ENCODE data around the gene TMEM132D. TPM values are rescaled to one million over a fixed set of nuclear protein-coding genes. Genes with fewer than 3 reads are reported as not detected.

The TMEM132D gene
- total RNA-seq, 1 experiment from 2014 or later, result not detected

- no peaks in the 10 kb centered on the region for H3K36me3 ChIP-seq (ENCODE audit: insufficient read depth, low read length, poor library complexity, severe bottlenecking)
- intact Hi-C loops (cut with micrococcal nuclease; ENCODE audit: unreplicated experiment), result no loop called here
- no peak for DNase-seq (ENCODE audit: low spot score)
- POLR2A ChIA-PET (ENCODE audit: low non-redundant PET), result no interaction called here
- H3K9me3 ChIP-seq (ENCODE audit: low read depth, low read length, poor library complexity, severe bottlenecking), result peaks cover 20% of the 10 kb centered on the region
- BruUV-seq (replicated peaks), result no TSS peak
- no peak overlapping the region for H3K4me3 ChIP-seq (ENCODE audit: low read depth, low read length, poor library complexity, severe bottlenecking)
- H3K4me1 ChIP-seq (ENCODE audit: insufficient read depth, low read length, poor library complexity, severe bottlenecking), result no peaks in the 10 kb centered on the region
- H3K27ac ChIP-seq (ENCODE audit: low read depth, low read length, poor library complexity, severe bottlenecking), result no peak overlapping the region
- no peaks in the 10 kb centered on the region for H3K27me3 ChIP-seq (replicated peaks; ENCODE audit: insufficient read depth, low read depth, low read length, poor library complexity)
- CTCF ChIA-PET, result no interaction called here
- TF ChIP-seq, protein P1, sequence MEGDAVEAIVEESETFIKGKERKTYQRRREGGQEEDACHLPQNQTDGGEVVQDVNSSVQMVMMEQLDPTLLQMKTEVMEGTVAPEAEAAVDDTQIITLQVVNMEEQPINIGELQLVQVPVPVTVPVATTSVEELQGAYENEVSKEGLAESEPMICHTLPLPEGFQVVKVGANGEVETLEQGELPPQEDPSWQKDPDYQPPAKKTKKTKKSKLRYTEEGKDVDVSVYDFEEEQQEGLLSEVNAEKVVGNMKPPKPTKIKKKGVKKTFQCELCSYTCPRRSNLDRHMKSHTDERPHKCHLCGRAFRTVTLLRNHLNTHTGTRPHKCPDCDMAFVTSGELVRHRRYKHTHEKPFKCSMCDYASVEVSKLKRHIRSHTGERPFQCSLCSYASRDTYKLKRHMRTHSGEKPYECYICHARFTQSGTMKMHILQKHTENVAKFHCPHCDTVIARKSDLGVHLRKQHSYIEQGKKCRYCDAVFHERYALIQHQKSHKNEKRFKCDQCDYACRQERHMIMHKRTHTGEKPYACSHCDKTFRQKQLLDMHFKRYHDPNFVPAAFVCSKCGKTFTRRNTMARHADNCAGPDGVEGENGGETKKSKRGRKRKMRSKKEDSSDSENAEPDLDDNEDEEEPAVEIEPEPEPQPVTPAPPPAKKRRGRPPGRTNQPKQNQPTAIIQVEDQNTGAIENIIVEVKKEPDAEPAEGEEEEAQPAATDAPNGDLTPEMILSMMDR (conservative IDR thresholded peaks at IDR 0.05; ENCODE audit: low read depth, low read length), result no peak
- no peak for TF ChIP-seq EZH2 (IDR thresholded peaks at IDR 0.05; ENCODE audit: borderline replicate concordance, low read depth, low read length, poor library complexity, severe bottlenecking)
Observed at GRCh38 chr12:129466499-129466898, 437.3 kb downstream of the TMEM132D start.

GRCh38 chr12:129459886-129460285 lies 443.9 kb downstream of the TMEM132D start:
- intact Hi-C loops (cut with micrococcal nuclease; ENCODE audit: unreplicated experiment), result no loop called here
- Histone ChIP-seq H3K27ac (ENCODE audit: low read depth, low read length, poor library complexity, severe bottlenecking) (no peak overlapping the region), H3K27me3 (replicated peaks; ENCODE audit: insufficient read depth, low read depth, low read length, poor library complexity) (no peaks in the 10 kb centered on the region), H3K4me1 (ENCODE audit: insufficient read depth, low read length, poor library complexity, severe bottlenecking) (no peaks in the 10 kb centered on the region), H3K9me3 (ENCODE audit: low read depth, low read length, poor library complexity, severe bottlenecking) (peaks cover 10% of the 10 kb centered on the region), H3K36me3 (ENCODE audit: insufficient read depth, low read length, poor library complexity, severe bottlenecking) (no peaks in the 10 kb centered on the region), H3K4me3 (ENCODE audit: low read depth, low read length, poor library complexity, severe bottlenecking) (no peak overlapping the region)
- no TSS peak for BruUV-seq (replicated peaks)
- ChIA-PET POLR2A (ENCODE audit: low non-redundant PET) (no interaction called here), CTCF (no interaction called here)
- no peak for DNase-seq (ENCODE audit: low spot score)
- no peak for TF ChIP-seq EZH2 (IDR thresholded peaks at IDR 0.05; ENCODE audit: borderline replicate concordance, low read depth, low read length, poor library complexity, severe bottlenecking)
- TF ChIP-seq, protein P1 (conservative IDR thresholded peaks at IDR 0.05; ENCODE audit: low read depth, low read length), result no peak

- POLR2A ChIA-PET (ENCODE audit: low non-redundant PET), result no interaction called here
- Histone ChIP-seq H3K9me3 (ENCODE audit: low read depth, low read length, poor library complexity, severe bottlenecking) (peaks cover 37% of the 10 kb centered on the region), H3K36me3 (ENCODE audit: insufficient read depth, low read length, poor library complexity, severe bottlenecking) (no peaks in the 10 kb centered on the region), H3K27me3 (replicated peaks; ENCODE audit: insufficient read depth, low read depth, low read length, poor library complexity) (no peaks in the 10 kb centered on the region), H3K4me3 (ENCODE audit: low read depth, low read length, poor library complexity, severe bottlenecking) (no peak overlapping the region), H3K27ac (ENCODE audit: low read depth, low read length, poor library complexity, severe bottlenecking) (no peak overlapping the region), H3K4me1 (ENCODE audit: insufficient read depth, low read length, poor library complexity, severe bottlenecking) (no peaks in the 10 kb centered on the region)
- intact Hi-C loops (cut with micrococcal nuclease; ENCODE audit: unreplicated experiment), result no loop called here
- no peak for DNase-seq (ENCODE audit: low spot score)
- TF ChIP-seq, protein P1 (conservative IDR thresholded peaks at IDR 0.05; ENCODE audit: low read depth, low read length), result no peak
- TF ChIP-seq EZH2 (IDR thresholded peaks at IDR 0.05; ENCODE audit: borderline replicate concordance, low read depth, low read length, poor library complexity, severe bottlenecking), result no peak
- BruUV-seq (replicated peaks), result no TSS peak
- CTCF ChIA-PET, result no interaction called here
Observed at GRCh38 chr12:129446696-129447095, 457.1 kb downstream of the TMEM132D start.
